ENCODE results near the gene DCHS1.
A peak's percentile ranks its signal among the peaks of the same experiment; 100 is the strongest.

DCHS1 gene

GRCh38 chr11:6596239-6596877, 59.3 kb downstream of the DCHS1 start:
- DNase-seq = peak in 15 of 56 donors; percentile 11 to 77 (median 43)

GRCh38 chr11:6594142-6594768, 61.4 kb downstream of the DCHS1 start:
- DNase-seq = no peak

DNA sequence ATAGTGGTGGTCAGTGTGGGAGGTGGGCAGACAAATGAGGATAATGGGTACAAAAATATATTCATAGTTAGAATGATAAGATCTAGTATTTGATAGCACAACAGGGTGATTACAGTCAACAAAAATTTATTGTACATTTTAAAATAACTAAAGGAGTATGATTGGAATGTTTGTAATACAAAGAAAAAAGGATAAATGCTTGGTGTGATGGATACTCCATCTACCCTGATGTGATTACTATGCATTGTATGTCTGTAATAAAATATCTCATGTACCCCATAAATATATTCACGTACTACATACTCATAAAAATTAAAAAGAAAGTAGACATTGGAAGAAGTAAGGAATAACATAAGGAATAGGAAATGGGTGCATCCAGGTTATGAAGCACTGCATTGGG, 67.6 kb downstream of the DCHS1 start:
- DNase-seq = no peak

GRCh38 chr11:6587360-6587953, 68.2 kb downstream of the DCHS1 start:
- DNase-seq = peak in 23 of 56 donors; percentile 15 to 69 (median 42)

DNA sequence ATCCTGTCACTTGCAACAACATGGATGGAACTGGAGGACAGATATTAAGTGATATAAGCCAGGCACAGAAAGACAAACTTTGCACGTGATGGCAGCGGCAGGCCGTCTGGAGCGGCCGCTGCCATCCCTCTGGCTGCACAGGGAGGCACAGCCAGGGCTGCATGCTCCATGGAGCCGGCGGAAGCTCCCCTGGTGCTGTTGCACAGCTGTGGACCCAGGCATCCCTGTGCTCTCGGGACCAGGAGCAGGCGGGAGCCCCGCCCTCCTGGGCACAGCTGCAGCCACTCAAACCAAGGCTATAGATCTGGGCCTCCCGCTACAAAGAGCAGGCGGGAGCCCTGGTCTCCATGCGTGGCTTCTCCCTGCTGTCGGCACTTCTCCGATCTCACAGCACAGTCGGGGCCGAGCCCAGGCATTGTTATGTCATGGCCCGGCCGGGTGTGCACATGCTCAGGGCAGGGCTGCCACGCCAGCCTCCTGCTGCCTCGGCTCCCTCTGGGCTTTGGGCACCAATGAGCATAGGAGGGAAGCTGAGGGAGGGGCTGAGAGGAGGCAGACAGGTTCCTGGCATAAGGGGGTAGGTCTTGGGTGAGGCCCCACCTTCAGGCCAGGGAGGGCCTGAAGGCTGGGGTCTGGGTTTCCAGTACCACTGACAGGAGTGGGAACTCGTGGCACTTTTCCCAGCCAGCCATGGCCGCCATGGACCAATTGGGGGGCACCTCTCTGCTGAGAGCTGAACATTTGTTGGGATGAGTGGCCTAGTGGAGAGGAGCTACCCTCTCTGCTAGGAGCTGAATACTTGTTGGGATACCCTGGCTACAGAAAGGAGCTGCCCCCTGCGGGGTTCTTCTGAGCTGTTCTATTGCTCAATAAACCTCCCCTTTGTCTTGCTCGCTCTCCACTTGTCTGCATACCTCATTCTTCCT, 68.9 kb downstream of the DCHS1 start:
- peak in 20 of 56 donors; percentile 15 to 73 (median 36) for DNase-seq

DNA sequence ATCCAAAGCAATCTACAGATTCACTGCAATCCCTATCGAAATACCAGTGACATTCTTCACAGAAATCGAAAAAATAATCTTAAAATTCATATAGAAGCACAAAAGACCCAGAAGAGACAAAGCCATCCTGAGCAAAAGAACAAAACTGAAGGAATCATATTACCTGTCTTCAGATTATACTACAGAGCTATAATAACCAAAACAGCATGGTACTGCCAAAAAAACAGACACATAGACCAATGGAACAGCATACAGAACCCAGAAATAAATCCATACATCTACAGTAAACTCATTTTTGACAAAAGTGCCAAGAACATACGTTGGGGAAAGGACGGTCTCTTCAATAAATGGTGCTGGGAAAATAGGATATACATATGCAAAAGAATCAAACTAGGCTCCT, 71.1 kb downstream of the DCHS1 start:
- DNase-seq = no peak

GRCh38 chr11:6583584-6583983, 72.0 kb downstream of the DCHS1 start:
- DNase-seq = no peak

- DNase-seq = peak in 2 of 56 donors; percentile 29 to 49
Observed at GRCh38 chr11:6579681-6580080, 75.9 kb downstream of the DCHS1 start.

GRCh38 chr11:6578134-6578533, 77.5 kb downstream of the DCHS1 start:
- DNase-seq = no peak

- DNase-seq = peak in 52 of 56 donors; percentile 30 to 94 (median 80)
Observed at GRCh38 chr11:6576471-6577373, 78.9 kb downstream of the DCHS1 start.

DNA sequence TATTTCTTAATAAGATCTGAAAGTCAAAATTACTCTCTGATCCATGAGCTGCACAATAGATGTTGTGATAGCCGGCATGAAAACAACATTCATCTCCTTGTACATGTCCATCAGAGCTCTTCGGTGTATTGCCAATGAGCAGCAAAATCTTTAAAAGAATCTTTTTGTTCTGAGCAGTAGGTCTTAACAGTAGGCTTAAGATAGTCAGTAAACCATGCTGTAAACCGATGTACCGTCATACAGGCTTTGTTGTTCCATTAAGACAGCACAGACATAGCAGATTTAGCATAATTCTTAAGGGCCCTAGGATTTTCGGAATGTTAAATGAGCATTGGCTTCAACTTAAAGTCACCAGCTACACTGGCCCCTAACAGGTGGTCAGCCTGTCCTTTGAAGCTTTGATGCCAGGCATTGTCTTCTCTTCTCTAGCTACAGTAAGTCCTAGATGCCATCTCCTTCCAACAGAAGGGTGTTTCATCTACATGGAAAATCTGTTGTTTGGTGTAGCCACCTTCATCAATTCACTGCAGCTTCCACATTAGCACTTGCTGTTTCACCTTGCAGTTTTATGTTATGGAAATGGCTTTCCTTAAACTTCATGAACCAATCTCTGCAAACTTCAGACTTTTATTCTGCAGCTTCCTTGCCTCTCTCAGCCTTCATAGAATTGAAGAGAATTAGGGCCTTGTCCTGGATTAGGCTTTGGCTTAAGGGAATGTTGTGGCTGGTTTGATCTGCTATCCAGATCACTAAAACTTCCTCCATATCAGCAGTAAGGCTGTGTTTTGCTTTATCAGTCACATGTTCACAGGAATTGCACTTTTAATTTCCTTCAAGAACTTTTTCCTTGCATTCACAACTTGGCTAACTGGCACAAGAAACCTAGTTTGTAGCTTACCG, 80.5 kb downstream of the DCHS1 start:
- DNase-seq = no peak

DNA sequence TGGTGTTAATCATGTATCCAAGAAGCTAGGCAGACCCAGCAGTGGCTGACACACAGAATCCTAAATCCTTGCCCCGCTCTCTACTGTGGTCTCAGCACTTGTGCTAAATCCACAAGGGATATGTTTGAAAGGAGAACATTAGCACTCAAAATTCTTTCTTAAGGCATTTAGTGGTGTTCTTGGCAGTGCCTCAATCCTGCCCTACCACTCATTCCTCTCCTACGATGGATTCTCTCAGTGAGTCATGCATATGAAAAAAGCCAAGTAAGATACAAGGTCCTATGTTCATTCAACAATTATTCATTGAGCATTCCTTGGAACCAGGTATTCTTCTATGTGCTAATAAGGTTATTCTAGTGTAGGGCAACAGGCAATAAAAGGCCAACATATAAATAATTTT, 83.4 kb downstream of the DCHS1 start:
- DNase-seq = no peak

GRCh38 chr11:6571434-6572008, 84.1 kb downstream of the DCHS1 start:
- DNase-seq = no peak

Measured in nucleus accumbens (tissue), 56 donors.